ENCODE data around the gene FANCE.
"Not testable (repeated sequence)": the region's sequence is repeated elsewhere in the genome, so short reads cannot be mapped to it uniquely, and the experiment has no call there.

FANCE gene

GRCh38 chr6:35432702-35433101, 19.4 kb upstream of the FANCE start:
- DNase-seq (ENCODE audit: low read depth in 2 of 2) = not testable (repeated sequence)

DNA sequence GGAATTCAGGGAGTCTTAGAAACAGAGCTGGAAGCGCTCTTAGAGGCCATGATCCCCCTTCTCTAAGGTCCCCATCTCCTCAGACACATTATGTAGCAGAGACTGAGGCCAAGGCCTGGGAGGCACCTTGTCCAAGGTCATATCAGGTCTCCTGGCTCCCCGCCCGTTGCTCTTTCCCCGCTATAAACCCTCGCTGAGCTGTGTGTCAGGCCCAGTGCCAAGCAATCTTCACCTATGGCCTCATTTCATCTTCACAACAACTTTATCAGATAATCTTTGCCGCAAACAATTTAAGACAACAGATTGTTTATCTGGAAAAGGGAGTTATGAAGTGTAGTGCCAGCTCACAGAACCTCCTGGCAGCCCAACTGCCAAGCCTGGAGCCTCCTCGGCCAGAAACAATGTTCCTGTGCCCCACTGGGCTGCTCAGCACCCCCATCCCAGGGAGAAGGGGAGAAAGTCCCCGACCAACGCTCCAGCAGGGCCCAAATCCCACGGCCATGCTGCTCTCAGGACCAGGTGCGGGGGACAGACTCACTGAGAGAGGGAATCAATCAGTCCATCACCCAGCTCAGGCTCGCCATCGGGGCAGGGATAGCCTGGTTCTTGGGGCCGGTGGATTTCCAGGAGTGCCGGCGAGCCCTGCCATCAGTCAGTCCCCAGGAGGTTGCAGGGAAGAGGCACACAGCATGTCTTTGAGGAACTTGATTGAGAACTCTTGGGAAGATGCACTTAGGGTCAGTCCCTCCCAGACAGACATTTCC, 16.9 kb upstream of the FANCE start:
- DNase-seq (ENCODE audit: low read depth in 2 of 2) = no peak

GRCh38 chr6:35436071-35436857, 15.9 kb upstream of the FANCE start:
- no peak for DNase-seq (ENCODE audit: low read depth in 2 of 2)

DNA sequence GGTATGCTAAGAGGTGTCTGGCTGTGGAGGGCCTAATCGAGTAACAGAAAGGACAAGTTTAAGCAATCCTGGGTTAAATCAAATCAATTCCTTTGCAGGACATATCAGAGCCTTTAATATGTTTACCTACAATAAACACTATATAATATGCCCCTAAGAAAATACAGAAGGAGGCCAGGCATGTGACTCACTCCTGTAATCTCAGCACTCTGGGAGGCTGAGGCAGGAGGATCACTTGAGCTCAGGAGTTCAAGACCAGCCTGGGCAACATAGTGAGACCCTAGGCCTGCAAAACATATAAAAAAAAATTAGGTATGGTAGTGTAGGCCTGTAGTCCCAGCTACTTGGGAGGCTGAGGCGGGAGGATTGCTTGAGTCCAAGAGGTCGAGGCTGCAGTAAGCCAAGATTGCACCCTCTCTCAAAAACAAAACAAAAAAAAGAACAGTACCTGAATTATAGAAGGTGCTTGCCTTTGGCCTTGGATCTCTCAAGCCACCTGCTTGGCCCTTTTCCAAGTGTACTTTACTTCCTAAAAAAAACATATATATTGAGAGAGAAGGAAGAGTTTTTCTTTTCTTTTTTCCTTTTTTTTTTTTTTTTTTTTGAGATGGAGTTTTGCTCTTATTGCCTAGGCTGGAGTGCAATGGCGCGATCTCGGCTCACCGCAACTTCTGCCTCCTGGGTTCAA, 13.6 kb upstream of the FANCE start:
- DNase-seq (ENCODE audit: low read depth in 2 of 2) = not testable (repeated sequence)

- DNase-seq (ENCODE audit: low read depth in 2 of 2) = no peak
These were observed 12.8 kb upstream of the FANCE start for GRCh38 chr6:35439308-35439707.

DNA sequence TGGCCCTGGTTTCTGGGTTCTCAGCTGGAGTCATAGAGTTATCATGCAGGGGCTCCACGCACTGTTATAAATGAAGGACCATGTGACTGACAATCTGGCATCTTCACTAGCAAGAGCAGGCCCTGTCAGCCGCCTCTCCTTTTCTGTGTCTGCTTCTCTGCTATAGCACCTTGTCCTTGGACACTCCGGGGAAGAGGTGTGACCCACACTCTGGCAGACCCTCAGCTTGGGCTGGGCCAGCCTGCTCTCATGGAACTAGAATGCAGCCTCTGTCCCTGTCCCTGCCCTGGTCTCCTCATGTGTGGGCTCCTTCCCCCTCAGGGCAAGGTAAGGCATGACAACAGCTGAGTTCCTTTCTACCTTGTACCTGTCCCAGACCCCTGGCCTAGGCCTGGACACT, 10.9 kb upstream of the FANCE start:
- DNase-seq (ENCODE audit: low read depth in 2 of 2) = no peak

GRCh38 chr6:35441642-35442041, 10.5 kb upstream of the FANCE start:
- no peak for DNase-seq (ENCODE audit: low read depth in 2 of 2)

DNA sequence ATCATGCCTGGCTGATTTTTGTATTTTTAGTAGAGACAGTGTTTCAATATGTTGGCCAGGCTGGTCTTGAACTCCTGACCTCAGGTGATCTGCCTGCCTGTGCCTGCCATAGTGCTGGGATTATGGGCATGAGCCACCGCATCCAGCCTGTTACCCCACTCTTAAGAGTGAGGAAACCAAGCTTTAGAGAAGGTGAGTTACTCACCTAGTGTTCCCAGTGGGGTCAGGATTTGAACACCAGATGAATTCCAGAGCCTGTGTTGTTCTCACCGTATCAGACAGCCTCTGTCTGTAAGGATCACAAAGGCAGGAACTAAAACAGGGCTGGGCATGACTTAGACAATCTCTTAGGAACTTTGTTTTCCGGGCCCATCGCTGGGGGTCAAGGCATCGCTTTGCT, 9.4 kb upstream of the FANCE start:
- no peak for DNase-seq (ENCODE audit: low read depth in 2 of 2)

DNA sequence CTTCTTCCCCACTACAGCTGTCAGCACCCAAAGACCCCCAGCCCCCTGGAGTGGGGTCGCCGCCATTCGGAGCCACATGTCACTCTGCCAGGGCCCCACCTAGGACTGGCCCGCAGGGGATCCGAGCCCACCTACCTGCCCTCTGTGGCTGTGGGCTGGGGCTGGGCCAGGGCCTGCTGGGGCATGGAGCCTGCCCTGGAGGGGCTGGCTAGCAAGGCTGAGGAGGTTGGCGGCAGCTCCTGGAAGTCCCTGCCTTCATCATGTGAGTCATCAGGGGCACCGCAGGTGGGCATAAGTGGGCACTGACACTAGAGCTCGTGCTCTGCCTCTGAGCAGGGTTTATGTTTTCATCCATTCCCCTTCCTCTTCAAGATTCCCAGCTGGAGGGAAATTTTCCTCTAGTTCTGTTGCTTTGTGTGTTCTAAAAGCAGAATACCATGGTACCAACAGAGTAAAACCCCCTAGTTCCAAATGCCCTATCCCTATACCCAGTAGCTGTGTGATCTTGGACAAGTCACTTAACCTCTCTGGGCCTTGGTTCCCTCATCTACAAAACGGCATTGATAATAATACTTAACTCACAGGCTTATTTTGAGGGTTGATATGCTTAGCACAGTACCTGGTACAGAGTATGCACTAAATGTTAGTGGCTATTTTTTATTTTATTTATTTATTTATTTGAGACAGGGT, 8.7 kb upstream of the FANCE start:
- no peak for DNase-seq (ENCODE audit: low read depth in 2 of 2)

DNA sequence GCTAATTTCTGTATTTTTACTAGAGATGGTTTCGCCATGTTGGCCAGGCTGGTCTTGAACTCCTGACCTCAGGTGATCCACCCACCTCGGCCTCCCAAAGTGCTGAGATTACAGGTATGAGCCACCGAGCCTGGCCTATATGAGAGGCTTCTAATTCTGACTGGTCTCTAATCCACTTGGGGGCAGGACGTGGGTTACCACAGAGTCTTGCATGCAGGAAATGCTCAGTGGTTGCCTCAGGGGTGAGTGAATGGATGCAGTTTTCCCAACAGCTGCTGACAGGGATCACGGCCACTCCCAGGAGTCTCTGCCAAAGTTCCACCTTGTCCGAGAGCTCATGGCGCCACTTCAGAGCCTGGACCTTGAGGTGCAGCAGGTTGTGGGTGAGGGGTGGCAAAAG, 6.4 kb upstream of the FANCE start:
- no peak for DNase-seq (ENCODE audit: low read depth in 2 of 2)

DNA sequence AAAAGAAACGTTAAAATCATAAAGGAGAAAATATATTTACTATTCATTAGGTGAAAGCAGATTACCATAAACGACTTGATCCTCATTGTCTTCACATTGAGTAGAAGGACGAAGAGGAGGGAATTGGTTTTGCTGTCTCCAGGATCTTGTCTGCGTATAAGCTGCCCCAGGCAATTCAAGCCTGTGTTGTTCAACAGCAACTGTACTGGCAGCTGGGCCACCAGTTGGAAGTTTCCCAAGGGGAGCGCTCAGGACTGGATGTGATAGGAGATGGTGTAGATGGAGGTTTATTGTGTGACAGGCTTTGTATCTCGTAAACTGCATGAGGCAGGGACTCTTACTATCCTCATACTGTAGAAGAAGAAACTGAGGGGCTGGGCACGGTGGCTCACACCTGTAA, 3.9 kb upstream of the FANCE start:
- DNase-seq (ENCODE audit: low read depth in 2 of 2) = no peak

- no peak for DNase-seq (ENCODE audit: low read depth in 2 of 2)
These were observed 2.8 kb upstream of the FANCE start for GRCh38 chr6:35449287-35449881.

GRCh38 chr6:35451354-35452182, 570 bp upstream of the FANCE start:
- no peak for DNase-seq (ENCODE audit: low read depth in 2 of 2)

DNA sequence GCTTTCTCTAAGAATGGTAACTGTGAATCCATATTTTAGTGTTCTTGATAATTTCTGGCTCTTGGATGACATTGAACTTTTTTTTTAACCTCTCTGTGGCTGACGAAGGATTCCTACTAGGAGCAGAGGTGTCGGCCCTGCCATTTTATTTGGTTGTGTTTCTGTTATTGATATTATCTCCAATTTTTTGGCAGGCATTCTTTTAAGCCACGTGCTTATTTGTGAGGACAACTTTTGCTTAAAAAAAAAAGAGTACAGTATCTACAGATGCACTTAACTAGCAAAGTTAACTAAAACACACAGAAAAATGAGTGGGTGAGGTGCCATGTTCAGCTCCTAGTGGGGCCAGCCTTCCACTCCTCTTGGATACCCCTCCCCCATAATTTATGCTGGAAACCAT, 1.1 kb downstream of the FANCE start:
- DNase-seq (ENCODE audit: low read depth in 2 of 2) = no peak

- DNase-seq (ENCODE audit: low read depth in 2 of 2) = no peak
These were observed 2.4 kb downstream of the FANCE start for GRCh38 chr6:35454391-35455110.

DNA sequence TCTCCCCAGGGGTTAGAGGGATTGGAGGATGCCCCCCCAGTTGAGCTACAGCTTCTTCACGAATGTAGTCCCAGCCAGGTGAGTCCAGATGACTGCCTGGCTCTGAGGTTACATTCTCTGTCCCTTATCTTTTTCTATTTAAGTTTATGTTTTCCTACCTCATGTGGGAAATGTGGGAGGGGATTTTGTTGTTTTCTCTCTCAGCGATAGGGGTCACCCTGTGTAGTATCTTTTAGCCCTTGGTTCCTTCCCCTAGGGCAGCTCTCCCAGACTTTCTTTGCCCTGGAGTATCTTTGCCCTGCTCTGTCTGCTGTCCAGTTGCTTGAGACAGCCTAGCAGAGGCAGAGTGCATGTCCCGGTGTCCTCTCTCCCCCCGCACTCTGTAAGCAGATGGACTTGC, 5.8 kb downstream of the FANCE start:
- no peak for DNase-seq (ENCODE audit: low read depth in 2 of 2)

DNA sequence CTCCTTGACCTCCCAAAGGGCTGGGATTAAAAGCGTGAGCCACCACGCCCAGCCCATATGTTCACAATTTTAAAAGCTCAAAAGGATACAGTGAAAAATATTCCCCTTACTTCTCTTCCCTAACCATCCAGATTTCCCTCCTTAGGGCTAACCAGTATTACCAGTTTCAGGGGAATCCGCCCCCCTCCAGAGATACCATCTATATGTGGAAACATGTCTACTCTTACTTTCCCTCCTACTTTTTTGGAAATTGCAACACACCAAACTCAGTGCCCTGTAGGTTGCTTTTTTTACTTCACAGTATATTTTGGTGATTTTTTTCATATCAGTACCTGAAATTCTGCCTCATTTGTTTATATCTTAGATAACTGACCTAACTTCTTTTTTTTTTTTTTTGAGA, 9.1 kb downstream of the FANCE start:
- DNase-seq (ENCODE audit: low read depth in 2 of 2) = no peak

DNA sequence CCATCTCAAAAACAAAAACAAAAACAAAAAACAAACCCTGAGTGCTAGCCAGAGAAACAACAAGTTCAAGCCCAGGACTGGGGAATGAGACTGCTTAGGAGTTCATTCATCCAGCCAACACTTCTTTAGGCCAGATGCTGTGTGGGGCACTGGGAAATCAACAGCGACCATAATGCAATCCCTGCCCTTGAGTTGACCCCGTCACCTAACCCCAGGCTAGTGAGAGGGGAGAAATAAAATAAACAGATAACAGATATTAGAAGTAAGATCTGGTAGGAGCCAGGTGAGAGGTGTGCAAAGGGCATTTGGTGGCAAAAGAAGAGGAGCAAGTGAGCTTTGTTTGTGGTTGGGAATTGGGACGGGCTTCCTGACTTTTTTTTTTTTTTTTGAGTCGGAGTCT, 11.2 kb downstream of the FANCE start:
- DNase-seq (ENCODE audit: low read depth in 2 of 2) = no peak

DNA sequence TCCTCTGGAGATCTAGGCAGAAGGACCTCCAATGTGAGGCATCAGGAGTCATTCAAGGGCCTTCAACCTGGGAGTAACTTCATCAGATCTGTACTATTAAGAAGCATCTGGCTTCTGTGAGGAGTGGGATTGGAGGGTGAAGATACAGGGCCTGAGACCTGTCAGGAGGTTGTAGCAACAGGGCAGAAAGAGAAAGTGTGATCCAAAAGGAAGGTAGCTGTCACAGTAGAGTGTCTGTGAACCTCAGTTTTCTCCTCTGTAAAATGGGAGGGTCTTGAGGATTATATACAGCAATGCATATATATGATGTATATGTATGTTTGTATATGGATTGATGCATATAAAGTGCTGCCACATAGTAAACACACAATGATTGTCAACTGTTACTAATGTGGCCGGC, 13.5 kb downstream of the FANCE start:
- no peak for DNase-seq (ENCODE audit: low read depth in 2 of 2)

Measured in stimulated activated CD4-positive, alpha-beta T cell treated with anti-CD3 and anti-CD28 coated beads, Interleukin-4, amount 100 ng/mL, for 48 hours (primary cell).